GM19043 (cell line): Measurements from ENCODE around the gene AP1S1.
"Not testable (repeated sequence)": the region's sequence is repeated elsewhere in the genome, so short reads cannot be mapped to it uniquely, and the experiment has no call there.

Experiments
- ATAC-seq: cut with Tn5 transposase; IDR thresholded peaks from one replicate; pipeline ENCODE4 v1.9.1; 2021; ENCODE audit warnings: low read depth; ENCODE audit not compliant: unreplicated experiment

AP1S1 gene

DNA sequence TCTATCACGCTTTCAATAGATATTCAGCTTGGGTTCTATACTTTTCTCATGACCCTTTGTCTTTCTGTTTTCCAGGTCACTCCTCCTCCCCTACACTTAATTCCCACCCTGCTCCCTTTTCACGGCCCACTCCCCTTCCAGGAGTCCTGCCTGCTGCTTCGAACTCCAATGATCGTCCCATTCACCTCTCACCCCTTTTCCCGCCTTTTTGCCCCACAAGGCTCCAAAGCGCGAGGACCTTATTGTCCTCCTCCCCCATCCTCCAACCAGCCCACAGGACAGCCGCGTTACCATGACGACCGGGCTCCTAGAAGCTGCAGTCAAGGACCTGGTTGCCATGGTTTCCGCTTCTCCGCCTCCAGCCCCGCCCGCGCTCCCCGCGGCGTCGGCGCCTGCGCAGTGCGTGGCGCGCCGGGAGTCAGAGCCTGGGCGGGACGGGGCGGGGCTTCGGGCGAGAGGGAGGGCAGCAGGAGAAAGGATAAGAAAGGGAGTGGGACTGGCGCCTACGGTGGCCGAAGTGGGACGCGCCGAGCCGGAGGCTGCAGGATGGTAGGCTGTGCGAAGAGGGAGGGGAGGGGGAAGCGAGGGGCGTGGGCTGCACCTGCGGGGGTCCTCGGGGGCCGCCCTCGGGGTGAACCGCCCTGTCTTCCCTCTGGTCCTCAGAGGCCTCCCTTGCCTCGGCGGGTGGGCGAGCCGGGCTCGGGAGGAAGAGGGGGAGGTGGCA, at the start of gene AP1S1:
AP1S1 (plus strand) TSS at position 508 of the 724 bp plus-strand sequence; CDS start at position 547, 39 bp downstream.
- ATAC-seq, result peak; percentile 68

DNA sequence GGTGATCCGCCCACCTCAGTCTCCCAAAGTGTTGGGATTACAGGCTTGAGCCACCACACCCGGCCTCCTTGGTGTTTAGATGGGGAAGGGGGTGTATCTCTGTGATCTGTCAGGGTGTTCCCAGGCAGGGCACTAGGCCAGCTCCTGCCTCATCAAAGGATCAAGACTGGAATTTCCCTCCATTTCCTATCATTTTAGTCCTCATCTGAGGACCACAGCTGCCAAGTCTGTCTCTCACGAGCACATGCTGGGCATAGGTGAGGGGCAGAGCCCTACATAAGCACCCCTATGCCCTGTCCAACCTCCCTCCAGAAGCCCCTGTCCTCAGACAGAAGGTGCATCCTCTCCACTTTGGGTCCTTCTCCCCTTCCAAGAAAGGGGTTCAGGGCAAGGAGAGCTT, 49.5 kb upstream of the AP1S1 start:
- no peak for ATAC-seq

DNA sequence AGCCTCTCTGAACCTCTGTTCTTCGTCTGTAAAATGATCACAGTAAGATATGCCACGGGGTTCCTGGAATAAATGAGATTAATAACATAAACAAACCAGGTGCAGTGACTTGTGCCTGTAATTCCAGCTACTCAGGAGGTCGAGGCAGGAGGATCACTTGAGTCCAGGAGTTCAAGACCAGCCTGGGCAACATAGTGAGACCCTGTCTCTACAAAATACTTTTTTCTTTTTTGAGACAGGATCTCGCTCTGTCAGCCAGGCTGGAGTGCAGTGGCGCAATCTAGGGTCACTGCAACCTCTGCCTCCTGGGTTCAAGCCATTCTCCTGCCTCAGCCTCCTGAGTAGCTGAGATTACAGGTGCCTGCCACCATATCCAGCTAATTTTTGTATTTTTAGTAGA, 49.0 kb upstream of the AP1S1 start:
- ATAC-seq, result not testable (repeated sequence)

DNA sequence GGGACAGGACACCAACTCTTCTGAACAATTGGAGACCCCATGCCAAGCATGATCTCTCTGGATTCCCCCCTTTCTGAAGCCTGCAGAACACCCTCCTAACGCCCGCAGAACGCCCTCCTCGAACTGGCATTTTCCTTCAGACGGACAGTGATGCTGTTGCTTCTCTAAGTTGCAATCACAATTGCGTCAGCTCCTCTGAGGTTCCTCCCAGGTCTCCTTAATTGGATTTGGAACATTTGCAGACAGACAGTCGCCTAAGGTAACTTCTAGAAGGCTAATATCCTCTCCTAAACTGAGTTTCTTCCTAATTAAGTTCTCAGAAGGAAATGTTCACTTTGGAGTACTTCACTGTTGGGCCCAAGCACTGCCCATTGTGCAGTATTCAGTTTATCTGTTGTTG, 47.9 kb upstream of the AP1S1 start:
- no peak for ATAC-seq

DNA sequence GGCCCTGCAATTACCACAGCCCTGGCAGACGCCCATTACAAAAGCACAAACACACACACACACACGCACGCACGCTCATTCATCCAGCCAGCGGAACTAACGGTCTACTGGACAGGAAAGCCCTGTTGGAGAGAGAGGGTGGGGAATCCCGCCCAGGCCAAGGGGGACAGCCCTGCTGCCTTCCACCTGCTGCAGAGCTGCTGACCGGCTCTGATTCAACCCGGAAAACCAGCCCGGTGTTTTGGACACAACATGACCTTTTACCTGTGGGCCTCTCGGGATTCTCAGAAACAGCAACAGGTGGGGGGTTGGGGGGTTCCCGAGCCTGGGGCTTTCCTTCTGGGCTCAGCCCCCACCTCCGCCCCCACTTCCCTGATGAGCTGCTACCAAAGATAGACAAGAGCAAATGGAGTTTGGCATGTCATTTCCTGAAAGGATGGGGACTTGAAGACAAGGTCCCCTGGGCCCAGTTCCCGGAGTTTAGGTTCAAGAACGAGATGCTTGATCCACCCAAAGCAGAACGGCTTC, 45.9 kb upstream of the AP1S1 start:
- no peak for ATAC-seq

DNA sequence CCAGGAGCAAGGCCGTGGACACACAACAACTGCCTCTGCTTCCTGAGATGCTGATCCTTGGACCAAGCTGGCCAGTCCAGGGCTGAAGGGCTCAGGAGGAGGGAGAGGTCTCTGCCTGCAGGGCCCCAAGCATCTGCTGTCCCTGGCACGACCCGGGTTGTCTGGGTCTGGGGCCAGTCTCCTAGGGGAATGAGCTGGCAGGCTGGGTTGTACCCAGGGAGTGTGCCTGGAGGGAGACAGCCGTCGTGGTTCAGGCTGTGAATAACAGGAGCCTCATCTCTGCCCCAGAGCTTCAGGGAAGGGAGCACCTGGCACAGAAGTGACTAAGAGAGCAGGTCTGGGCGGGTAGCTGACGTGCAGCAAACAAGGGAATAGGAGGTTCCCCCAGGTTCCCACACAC, 45.3 kb upstream of the AP1S1 start:
- ATAC-seq, result no peak

DNA sequence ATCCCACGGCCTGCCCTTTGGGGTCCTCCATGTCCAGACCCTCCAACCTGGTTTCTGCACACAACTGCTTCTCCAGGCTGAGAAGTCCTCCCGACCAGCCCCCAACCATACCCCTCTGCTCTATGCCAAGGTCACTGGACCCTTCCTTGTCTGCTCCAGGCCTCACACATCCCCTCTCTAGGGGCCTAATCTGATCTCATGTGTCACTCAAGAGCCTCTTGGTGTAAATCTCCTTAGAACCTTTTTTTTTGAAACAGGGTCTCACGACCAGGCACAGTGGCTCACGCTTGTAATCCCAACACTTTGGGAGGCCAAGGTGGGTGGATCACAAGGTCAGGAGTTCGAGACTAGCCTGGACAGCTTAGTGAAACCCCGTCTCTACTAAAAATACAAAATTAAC, 44.9 kb upstream of the AP1S1 start:
- no peak for ATAC-seq

DNA sequence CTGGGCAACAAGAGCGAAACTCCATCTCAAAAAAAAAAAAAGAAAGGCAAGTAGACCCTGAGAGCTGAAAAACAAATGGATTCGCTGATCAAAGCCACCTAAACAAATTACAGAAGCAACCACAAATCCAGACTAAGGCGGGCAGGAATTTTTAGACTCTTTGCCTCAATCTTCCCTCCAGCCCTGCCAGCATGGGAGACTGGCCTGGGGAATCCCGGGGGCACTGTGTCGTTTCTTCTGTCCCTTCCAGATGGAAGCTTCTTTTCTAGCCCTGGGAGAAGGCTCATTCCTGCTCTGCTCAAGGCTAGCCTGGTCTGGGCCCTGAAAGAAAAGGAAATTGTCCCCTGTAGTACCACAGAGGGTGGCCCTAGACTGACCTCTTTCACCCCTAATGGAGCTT, 43.0 kb upstream of the AP1S1 start:
- ATAC-seq, result no peak

DNA sequence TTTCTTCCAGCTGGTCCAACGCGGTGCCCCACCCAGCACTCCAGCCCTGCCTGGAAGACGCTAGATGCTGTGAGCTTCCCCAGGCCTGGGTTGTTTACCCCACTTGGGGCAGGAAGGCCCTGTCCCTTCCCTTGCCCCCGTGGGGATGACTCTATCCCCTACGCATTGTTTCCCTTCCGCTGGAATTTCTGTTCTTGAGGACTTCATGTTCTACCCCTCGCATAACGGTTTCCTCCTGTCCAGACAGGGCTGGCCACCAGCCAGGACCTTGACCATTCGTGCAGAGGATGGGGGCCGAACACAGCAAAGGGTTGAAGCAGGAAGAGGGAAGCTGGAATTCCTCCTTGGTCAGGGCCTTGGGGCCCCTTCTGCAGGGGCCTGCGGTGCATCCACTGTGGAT, 42.0 kb upstream of the AP1S1 start:
- ATAC-seq, result no peak

DNA sequence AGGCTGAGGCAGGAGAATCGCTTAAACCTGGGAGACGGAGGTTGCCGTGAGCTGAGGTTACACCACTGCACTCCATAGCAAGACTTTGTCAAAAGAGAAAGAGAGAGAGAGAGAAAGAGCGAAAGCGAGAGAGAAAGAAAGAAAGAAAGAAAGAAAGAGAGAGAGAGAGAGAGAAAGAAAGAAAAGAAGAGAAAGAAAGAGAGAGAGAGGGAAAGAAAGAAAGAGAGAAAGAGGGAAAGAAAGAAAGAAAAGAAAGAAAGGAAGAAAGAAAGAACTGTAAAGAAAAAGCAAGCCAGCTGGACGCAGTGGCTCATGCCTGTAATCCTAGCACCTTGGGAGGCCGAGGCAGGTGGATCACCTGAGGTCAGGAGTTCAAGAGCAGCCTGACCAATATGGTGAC, 41.1 kb upstream of the AP1S1 start:
- not testable (repeated sequence) for ATAC-seq

DNA sequence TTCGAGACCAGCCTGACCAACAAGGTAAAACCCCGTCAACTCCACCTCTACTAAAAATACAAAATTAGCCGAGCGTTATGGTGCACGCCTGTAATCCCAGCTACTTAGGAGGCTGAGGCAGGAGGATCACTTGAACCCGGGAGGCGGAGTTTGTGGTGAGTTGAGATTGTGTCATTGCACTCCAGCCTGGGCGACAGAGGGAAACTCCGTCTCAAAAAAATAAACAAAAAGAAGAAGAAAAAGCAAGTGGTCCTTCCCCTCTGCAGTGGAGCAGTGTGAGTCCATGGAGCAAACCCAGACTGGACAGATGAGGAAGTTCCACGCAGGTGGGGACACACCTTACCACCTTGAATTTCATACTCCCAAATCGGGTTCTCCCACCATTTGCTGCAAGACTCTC, 40.4 kb upstream of the AP1S1 start:
- no peak for ATAC-seq

DNA sequence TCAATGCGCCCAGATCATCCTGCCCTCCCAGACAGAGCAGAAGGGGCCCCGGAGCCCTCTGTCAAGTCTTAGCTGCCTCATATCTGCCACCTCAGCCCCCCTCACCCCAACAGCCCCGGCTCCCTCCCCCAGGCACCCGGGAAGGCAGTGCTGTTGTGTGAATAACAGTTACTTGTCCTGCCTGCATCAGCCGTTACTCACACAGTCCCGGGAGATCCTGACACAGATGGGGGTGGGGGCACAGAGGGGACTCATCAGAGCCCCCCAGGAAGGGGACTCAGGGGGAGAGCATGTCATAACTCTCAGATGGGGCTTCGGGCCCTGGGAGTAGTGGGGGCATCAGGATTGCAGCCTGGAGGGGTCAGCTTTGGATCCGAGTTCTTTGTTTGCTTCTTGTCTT, 39.8 kb upstream of the AP1S1 start:
- no peak for ATAC-seq

DNA sequence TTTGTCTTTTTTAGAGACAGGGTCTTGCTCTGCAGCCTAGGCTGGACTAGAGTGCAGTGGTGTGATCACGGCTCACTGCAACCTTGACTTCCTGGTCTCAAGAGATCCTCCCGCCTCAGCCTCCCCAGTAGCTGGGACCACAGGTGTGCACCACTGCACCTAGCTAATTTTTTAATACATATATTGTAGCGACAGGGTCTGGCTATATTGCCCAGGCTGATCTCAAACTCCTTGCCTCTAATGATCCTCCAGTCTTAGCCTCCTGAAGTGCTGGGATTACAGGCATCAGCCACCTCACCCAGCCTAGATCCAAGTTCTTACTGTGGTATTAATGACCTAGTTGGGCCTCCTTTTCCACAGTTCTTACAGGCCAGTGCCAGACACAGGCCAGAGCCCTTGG, 39.1 kb upstream of the AP1S1 start:
- no peak for ATAC-seq

DNA sequence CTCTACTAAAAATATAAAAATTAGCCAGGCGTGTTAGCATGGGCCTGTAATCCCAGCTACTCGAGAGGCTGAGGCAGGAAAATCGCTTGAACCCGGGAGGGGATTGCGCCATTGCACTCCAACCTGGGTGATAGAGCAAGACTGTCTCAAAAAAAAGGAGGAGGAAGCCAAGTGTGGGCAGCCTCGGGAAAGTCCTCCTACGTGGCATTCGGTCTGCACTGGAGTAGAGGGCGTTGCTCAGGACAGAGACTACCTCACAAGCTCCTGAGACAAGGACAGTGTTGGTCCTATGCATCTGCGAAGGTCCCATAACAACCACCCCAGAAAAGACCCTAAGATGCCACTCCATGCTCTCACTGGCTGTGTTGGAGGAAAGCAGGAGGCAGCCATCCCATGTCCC, 37.4 kb upstream of the AP1S1 start:
- ATAC-seq, result no peak

DNA sequence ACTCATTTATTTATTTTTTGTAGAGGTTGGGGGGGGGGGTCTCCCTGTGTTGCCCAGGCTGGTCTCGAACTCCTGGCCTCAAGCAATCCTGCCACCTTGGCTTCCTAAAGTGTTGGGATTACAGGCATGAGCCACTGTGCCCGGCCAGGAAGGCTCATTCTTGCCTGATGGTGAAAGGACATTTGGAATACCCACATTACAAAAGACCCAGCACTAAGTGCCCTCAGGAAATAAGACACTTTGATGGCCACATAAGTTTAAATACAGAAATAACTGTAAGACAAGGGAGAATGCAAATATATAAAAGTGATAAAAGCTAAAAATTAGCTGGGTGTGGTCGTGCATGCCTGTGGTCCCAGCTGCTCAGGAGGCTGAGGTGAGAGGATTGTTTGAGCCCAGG, 35.4 kb upstream of the AP1S1 start:
- ATAC-seq, result no peak

DNA sequence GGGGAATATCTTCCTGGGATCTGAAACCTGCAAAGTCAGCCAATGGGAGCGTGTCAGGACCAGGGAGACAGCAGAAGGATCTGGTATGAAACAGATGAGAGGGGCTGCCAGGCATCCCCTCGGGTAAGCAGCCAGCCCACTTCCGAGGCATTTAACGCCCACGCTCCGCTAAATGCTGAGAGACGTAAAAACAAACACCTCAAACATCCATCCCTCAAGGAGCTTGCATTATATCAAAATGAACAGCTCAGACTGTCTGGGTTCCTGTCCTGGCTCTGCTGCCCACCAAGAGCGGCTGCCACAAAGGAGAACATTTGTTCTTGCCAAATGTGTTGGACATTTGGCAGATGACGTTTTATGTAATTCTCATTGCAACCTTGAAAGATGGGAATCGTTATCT, 34.4 kb upstream of the AP1S1 start:
- ATAC-seq, result no peak

DNA sequence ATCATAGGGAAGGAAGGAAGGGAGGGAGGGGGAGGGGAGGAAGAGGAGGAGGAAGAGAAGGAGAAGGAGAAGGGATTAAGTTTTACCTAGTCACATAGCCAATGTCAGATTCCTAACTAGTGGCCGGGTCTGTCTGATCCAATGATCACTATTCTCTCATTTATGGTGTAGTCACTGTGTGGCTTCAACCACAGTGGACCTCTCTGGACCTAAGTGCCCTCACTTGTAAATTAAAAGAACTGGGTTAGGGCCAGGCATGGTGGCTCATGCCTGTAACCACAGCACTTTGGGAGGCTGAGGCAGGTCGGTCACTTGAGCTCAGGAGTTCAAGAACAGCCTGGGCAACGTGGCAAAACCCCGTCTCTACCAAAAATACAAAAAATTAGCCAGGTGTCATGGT, 34.0 kb upstream of the AP1S1 start:
- no peak for ATAC-seq

DNA sequence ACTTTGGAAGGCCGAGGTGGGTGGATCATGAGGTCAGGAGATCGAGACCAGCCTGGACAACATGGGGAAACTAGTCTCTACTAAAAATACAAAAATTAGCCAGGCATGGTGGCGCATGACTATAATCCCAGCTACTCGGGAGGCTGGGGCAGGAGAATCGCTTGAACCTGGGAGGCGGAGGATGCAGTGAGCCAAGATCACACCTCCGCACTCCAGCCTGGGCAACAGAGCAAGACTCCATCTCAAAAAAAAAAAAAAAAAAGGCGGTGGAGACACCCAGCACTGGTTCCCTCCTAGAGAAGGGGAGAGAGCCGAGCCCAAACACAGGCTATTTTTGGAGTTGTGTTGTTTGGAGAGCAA, 32.7 kb upstream of the AP1S1 start:
- ATAC-seq, result not testable (repeated sequence)

DNA sequence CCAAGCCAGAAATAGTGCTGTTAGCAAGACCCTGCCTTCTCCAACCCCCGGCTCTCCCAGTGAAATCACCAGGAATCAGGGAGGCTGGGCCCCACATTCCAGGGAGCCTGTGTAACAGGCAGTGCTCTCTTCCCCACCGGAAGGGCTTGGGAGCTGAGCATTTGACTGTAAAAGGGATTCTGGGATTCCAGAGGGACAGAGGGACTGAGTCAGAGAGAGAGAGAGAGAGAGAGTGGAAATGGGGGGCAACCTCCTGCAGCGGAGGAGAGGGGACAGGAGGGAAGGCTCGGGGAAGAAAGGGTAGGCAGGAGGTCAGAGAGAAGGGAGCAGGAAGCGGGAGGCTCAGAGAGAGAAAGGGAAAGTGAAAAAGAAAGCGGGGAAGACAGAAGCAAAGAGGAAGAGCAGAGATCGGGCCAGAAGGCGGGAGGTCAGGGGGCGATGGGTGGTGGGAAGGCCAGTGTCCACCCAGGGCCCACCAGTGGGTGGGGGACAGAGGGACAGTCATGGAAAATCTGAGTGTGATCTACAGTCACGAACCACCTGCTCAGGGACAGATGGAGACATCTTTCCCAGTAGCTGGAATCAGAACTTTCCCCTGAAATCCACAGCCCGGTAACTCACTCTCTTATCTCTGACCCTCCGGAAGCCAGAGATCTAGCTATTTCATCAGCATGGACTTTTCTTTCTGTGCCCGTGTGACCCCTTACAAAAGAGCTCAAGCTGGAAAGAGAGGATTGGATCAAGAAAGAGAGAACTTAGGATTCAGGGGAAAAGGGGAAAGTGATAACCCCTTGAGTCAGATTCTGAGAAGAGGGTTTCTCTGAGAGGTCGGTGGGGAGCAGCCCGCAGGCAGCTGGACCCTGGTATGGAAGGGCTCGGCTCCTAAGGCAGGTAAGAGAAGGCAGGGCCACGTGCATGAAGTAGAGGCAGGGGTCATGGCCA, 32.0 kb upstream of the AP1S1 start:
- no peak for ATAC-seq

DNA sequence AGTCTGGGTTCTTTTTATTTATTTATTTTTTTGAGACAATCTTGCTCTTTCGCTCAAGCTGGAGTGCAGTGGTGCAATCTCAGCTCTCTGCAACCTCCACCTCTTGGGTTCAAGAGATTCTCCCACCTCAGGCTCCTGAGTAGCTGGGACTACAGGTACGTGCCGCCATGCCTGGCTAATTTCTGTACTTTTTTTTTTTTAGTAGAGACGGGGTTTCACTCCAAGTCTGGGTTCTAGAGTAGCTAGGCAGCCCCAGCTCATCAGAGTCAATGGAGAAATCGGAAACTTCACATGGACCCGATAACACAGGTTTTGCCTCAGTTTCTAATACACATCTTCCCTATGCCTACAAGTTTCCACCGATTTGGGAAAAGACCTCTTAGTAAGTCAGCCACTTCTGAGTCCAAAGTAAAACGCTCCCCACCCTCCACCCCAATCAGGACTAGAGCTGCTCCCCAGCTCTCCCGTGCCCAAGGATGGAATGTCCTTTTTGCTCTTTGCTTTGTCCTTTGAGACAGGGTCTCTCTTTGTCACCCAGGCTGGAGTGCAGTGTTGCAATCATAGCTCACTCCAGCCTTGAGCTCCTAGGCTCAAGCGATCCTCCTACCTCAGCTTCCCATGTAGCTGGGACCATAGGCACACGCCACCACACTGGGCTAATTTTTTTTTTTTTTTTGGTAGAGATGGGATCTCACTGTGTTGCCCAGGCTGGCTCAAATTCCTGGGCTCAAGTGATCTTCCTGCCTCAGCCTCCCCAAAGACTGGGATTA, 31.2 kb upstream of the AP1S1 start:
- no peak for ATAC-seq

DNA sequence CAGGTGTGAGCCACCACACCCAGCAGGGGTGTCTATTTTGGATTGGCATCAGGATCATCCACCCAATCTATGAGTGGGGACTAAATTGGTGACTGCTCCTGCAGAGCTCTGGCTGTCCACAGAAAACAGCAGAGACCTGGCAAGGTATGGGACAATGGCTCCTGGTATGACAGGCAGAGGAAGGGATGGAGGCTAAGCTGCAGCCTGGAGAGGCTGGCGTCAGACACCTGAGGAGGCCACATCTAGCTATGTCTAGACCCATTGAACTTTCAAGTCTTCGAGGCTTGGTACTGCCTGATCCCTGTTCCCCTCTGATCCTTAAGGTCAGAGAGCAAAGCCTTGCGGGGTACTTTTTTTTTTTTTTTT, 30.6 kb upstream of the AP1S1 start:
- no peak for ATAC-seq
